HepG2 (cell line): Measurements from ENCODE around the gene GNB1. TPM values are rescaled to one million over a fixed set of nuclear protein-coding genes. Genes with fewer than 3 reads are reported as not detected.

Source experiments
- DNMT3B ChIP-seq: conservative IDR thresholded peaks from 2 replicates; pipeline ENCODE4 v1.6.1; 2016; ENCODE audit warnings: missing biosample characterization, control low read depth
- FOSL2 ChIP-seq: sonication (generic); formaldehyde crosslinking; IDR thresholded peaks from 2 replicates; pipeline ENCODE4 v1.4.0; 2020; ENCODE audit warnings: missing genetic modification reagents
- GABPB1 ChIP-seq: IDR thresholded peaks from 2 replicates; pipeline ENCODE4 v1.6.1; 2016; ENCODE audit warnings: mild to moderate bottlenecking, missing genetic modification reagents, moderate library complexity, missing compliant biosample characterization
- GTF3A ChIP-seq: sonication (generic); formaldehyde crosslinking; conservative IDR thresholded peaks from 2 replicates; pipeline ENCODE4 v1.4.0; 2020; ENCODE audit warnings: mild to moderate bottlenecking, missing genetic modification reagents
- HCFC1 ChIP-seq: fragments of 150-350 bp; IDR thresholded peaks from 2 replicates; pipeline ENCODE4 v1.6.1; 2014; ENCODE audit warnings: low read depth, low read length
- KLF11 ChIP-seq: IDR thresholded peaks from 2 replicates; pipeline ENCODE4 v1.6.1; 2016; ENCODE audit warnings: missing compliant biosample characterization
- MYC ChIP-seq: sonication (generic); formaldehyde crosslinking; IDR thresholded peaks from 2 replicates; pipeline ENCODE4 v1.9.0; 2021; ENCODE audit warnings: missing genetic modification reagents, borderline replicate concordance
- NKX3-1 ChIP-seq: sonication (generic); formaldehyde crosslinking; IDR thresholded peaks from 2 replicates; pipeline ENCODE4 v1.5.0; 2020; ENCODE audit warnings: missing genetic modification reagents
- RBM22 ChIP-seq: fragments of 200-400 bp; formaldehyde crosslinking; optimal IDR thresholded peaks from 2 replicates; pipeline ENCODE3; 2017; ENCODE audit warnings: mild to moderate bottlenecking, low read length, moderate library complexity
- SIN3A ChIP-seq: IDR thresholded peaks from 2 replicates; pipeline ENCODE4 v1.6.1; 2011; ENCODE audit warnings: low read depth, mild to moderate bottlenecking, control low read depth, low read length, borderline replicate concordance
- SMC3 ChIP-seq: IDR thresholded peaks from 2 replicates; pipeline ENCODE4 v1.6.1; 2011; ENCODE audit warnings: low read length, improper control_type of control experiment
- TEAD3 ChIP-seq: optimal IDR thresholded peaks from 2 replicates; pipeline ENCODE3; 2016; ENCODE audit warnings: borderline replicate concordance
- U2AF2 ChIP-seq: fragments of 200-400 bp; formaldehyde crosslinking; IDR thresholded peaks from 2 replicates; pipeline ENCODE4 v1.6.1; 2017; ENCODE audit warnings: low read depth, mild to moderate bottlenecking, low read length
- USF2 ChIP-seq, 2 experiments: sonication (generic) in 1 of 2; formaldehyde crosslinking in 1 of 2; IDR thresholded peaks; 2 replicates each; pipeline versions ENCODE4 v1.5.1 to v1.6.1; 2011 to 2020; ENCODE audit warnings: borderline replicate concordance in 1 of 2, low read depth in 1 of 2, low read length in 1 of 2, mild to moderate bottlenecking in 1 of 2, missing genetic modification reagents in 1 of 2, moderate library complexity in 1 of 2
- ZBTB7B ChIP-seq: sonication (generic); formaldehyde crosslinking; IDR thresholded peaks from 2 replicates; pipeline ENCODE4 v1.4.0; 2020; ENCODE audit warnings: missing genetic modification reagents
- ZFP62 ChIP-seq: sonication (generic); formaldehyde crosslinking; IDR thresholded peaks from 2 replicates; pipeline ENCODE4 v1.4.0; 2020; ENCODE audit warnings: missing genetic modification reagents
- ZHX2 ChIP-seq, 2 experiments: sonication (generic) in 1 of 2; formaldehyde crosslinking in 1 of 2; IDR thresholded peaks; 2 replicates each; pipeline versions ENCODE4 v1.6.1 to v1.9.0; 2014 to 2022; ENCODE audit warnings: antibody characterized with exemption in 1 of 2, borderline replicate concordance in 1 of 2, inconsistent platforms in 1 of 2, low read depth in 1 of 2, missing genetic modification reagents in 1 of 2
- ZNF329 ChIP-seq: sonication (generic); formaldehyde crosslinking; IDR thresholded peaks from 2 replicates; pipeline ENCODE4 v1.9.0; 2021; ENCODE audit warnings: low read depth, mild to moderate bottlenecking, missing genetic modification reagents
- ZNF468 ChIP-seq: sonication (generic); formaldehyde crosslinking; IDR thresholded peaks from 2 replicates; pipeline ENCODE4 v1.8.0; 2022; ENCODE audit warnings: mild to moderate bottlenecking, moderate library complexity, missing genetic modification reagents
- ZNF678 ChIP-seq: sonication (generic); formaldehyde crosslinking; IDR thresholded peaks from 2 replicates; pipeline ENCODE4 v1.4.0; 2020; ENCODE audit warnings: mild to moderate bottlenecking, missing genetic modification reagents
- ZNF772 ChIP-seq: sonication (generic); formaldehyde crosslinking; IDR thresholded peaks from 2 replicates; pipeline ENCODE4 v1.5.0; 2020; ENCODE audit warnings: mild to moderate bottlenecking, missing genetic modification reagents
- polyA plus RNA-seq, 8 experiments: library from polyadenylated mRNA; depleted of rRNA in 3 of 8; stranded (reverse) in 7 of 8; unstranded in 1 of 8; fragments of >200 nt; fragmentation: Illumina TruSeq in 4 of 8; extraction: Trizol in 4 of 8; gene quantifications; 2 replicates each; pipeline versions ENCODE4 v1.2.1 to v1.2.3, GENCODE V29; 2011 to 2016; ENCODE audit warnings: low read depth in 4 of 8, missing spikeins in 1 of 8, mixed read lengths in 1 of 8; ENCODE audit not compliant: insufficient read depth in 1 of 8
- total RNA-seq, 5 experiments: library from RNA; depleted of rRNA; stranded (reverse); fragments of >200 nt; fragmentation: Illumina TruSeq; extraction: Trizol; gene quantifications; 2 replicates each; pipeline ENCODE4 v1.2.3, GENCODE V29; 2016; ENCODE audit warnings: low read depth in 1 of 5
- TF ChIP-seq, protein P1 (sequence below): sonication (generic); formaldehyde crosslinking; IDR thresholded peaks from 2 replicates; pipeline ENCODE4 v1.4.0; 2020; ENCODE audit warnings: missing genetic modification reagents

The GNB1 gene
- total and polyA plus RNA-seq, 2 of the 13 experiments (the other 11 are each of a cell fraction or from before 2014, with no cell fraction given): 66.2 to 327 TPM

DNA sequence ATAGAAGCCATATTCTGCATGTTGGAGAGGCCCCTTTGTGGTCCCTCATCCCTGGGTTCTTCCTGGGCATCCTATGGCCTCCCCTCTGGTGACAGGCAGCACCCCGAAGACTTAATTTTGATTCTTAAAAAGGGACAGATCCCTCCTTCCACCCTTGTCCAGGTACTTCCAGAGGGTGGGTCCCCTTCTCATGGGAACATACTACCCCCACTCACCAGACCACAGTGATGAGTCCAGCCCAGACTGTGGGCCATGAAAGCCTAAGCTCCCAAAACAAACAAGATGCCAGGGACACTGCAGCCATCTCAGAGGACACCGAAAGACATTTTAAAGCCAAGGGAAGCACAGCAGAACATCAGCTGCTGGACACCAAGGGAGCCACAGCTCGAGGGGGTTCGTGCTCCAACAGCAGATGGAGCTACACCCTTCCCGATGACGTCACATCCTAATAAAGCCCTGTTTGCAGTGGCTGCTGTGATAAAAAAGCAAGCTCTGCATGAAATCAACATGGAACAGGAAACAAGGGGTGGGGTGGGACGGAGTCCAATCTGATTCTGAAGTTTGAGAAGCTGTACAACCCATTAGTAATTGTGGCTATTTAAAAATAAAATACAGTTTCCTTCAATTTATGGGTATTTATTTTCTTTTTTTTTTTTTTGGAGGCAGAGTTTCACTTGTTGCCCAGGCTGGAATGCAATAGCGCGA lies 32.4 kb downstream of the GNB1 start (continued):
- TF ChIP-seq SMC3 (0 out of 2 replicates have a peak, but pooled peaks have one; percentile 11), TEAD3 (CRISPR knock-in tag) (no peak), KLF11 (CRISPR knock-in tag) (no peak), GABPB1 (no peak), SIN3A (no peak), RBM22 (peak; percentile 61), U2AF2 (no peak), USF2 (IDR thresholded peaks at IDR 0.05; ENCODE audit: low read depth, low read length) (no peak), USF2 (CRISPR knock-in tag; IDR thresholded peaks at IDR 0.05; ENCODE audit: borderline replicate concordance) (no peak), ZNF772 (CRISPR knock-in tag) (no peak), ZNF468 (CRISPR knock-in tag) (no peak), HCFC1 (no peak), ZFP62 (CRISPR knock-in tag) (no peak), NKX3-1 (CRISPR knock-in tag) (no peak), ZNF678 (no peak), ZNF329 (CRISPR knock-in tag) (no peak), DNMT3B (CRISPR knock-in tag) (no peak), ZHX2 (IDR thresholded peaks at IDR 0.05; ENCODE audit: low read depth) (no peak), ZHX2 (CRISPR knock-in tag; IDR thresholded peaks at IDR 0.05; ENCODE audit: borderline replicate concordance) (no peak), ZBTB7B (CRISPR knock-in tag) (no peak), GTF3A (CRISPR knock-in tag) (no peak), FOSL2 (CRISPR knock-in tag) (0 out of 2 replicates have a peak, but pooled peaks have one; percentile 10), MYC (CRISPR knock-in tag) (no peak)
- TF ChIP-seq, protein P1, sequence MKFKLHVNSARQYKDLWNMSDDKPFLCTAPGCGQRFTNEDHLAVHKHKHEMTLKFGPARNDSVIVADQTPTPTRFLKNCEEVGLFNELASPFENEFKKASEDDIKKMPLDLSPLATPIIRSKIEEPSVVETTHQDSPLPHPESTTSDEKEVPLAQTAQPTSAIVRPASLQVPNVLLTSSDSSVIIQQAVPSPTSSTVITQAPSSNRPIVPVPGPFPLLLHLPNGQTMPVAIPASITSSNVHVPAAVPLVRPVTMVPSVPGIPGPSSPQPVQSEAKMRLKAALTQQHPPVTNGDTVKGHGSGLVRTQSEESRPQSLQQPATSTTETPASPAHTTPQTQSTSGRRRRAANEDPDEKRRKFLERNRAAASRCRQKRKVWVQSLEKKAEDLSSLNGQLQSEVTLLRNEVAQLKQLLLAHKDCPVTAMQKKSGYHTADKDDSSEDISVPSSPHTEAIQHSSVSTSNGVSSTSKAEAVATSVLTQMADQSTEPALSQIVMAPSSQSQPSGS (CRISPR knock-in tag): peak; percentile 75; the same call in 1 of the 2 replicates
